HCT116 (cell line): ENCODE data around the gene TMA7B.

Experiments used
- ELF1 ChIP-seq: IDR thresholded peaks from 2 replicates; pipeline ENCODE4 v1.6.1; 2012; ENCODE audit warnings: low read depth, borderline replicate concordance
- TF ChIP-seq, protein P1 (sequence below), 3 experiments: fragments of 200-600 bp in 1 of 3; sonication (generic) in 1 of 3; IDR thresholded peaks in 2 of 3; conservative IDR thresholded peaks in 1 of 3; 2 replicates each; pipeline ENCODE4 v1.5.1; 2012 to 2017; ENCODE audit warnings: low read depth in 2 of 3, low read length in 2 of 3, antibody characterized with exemption in 1 of 3, borderline replicate concordance in 1 of 3, control low read depth in 1 of 3, mild to moderate bottlenecking in 1 of 3, mixed read lengths in 1 of 3, mixed run types in 1 of 3, moderate library complexity in 1 of 3; ENCODE audit not compliant: insufficient read depth in 1 of 3

DNA sequence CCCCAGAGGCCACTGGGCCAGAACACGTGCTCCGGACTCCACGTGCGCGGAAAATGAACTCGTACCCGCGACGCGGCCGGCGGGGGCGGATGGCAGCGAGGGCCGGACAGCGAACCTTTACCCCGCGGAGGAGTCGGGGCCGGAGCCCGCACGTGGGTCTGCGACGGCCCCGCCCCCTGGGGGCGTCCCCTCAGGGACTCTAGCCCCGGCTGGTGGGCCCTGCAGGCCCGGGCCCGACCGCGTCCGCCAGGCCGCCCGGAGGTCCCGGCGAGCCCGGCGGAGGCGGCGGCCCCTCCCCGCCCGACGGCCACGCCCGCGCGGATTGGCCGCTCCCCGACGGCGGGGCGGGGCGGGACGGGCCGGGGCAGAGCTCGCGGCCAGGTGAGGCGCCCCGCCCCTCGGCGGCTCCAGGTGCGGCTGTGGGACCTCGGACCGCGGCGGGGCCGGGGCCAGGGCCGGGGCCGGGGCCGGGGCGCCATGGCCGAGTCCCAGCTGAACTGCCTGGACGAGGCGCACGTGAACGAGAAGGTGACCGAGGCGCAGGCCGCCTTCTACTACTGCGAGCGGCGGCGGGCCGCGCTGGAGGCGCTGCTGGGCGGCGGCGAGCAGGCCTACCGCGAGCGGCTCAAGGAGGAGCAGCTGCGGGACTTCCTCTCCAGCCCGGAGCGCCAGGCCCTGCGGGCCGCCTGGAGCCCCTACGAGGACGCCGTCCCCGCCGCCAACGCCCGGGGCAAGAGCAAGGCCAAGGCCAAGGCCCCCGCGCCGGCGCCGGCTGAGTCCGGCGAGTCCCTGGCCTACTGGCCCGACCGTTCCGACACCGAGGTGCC lies 34.6 kb downstream of the TMA7B start, which contains the start of gene FAM83F:
- TF ChIP-seq, protein P1, sequence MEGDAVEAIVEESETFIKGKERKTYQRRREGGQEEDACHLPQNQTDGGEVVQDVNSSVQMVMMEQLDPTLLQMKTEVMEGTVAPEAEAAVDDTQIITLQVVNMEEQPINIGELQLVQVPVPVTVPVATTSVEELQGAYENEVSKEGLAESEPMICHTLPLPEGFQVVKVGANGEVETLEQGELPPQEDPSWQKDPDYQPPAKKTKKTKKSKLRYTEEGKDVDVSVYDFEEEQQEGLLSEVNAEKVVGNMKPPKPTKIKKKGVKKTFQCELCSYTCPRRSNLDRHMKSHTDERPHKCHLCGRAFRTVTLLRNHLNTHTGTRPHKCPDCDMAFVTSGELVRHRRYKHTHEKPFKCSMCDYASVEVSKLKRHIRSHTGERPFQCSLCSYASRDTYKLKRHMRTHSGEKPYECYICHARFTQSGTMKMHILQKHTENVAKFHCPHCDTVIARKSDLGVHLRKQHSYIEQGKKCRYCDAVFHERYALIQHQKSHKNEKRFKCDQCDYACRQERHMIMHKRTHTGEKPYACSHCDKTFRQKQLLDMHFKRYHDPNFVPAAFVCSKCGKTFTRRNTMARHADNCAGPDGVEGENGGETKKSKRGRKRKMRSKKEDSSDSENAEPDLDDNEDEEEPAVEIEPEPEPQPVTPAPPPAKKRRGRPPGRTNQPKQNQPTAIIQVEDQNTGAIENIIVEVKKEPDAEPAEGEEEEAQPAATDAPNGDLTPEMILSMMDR (IDR thresholded peaks at IDR 0.05 in 2 of 3, conservative IDR thresholded peaks at IDR 0.05 in 1 of 3; ENCODE audit: borderline replicate concordance in 1 of 3, insufficient read depth in 1 of 3, low read depth in 2 of 3, low read length in 2 of 3), result no peak
- TF ChIP-seq ELF1, result no peak
